Urothelium cell line (cell line): Measurements from ENCODE around the gene LMX1B.
A peak's percentile ranks its signal among the peaks of the same experiment; 100 is the strongest.

Experiments
- DNase-seq: peaks from one replicate; pipeline ENCODE4 v3.0.0; 2011; ENCODE audit warnings: low spot score, mixed read lengths
- FAIRE-seq: peaks from 2 replicates; lab custom pipeline; 2011; peaks lifted over from hg19 to GRCh38; lab: Jason Lieb, UNC

Gene LMX1B

GRCh38 chr9:126673689-126674364, 60.1 kb downstream of the LMX1B start:
- peak; percentile 20 for DNase-seq
- FAIRE-seq = no peak

GRCh38 chr9:126674365-126675146, 60.8 kb downstream of the LMX1B start:
- FAIRE-seq = no peak
- DNase-seq = no peak

- DNase-seq = no peak
- FAIRE-seq = no peak
Measured at GRCh38 chr9:126675147-126675467, 61.4 kb downstream of the LMX1B start.

GRCh38 chr9:126676102-126676684, 62.5 kb downstream of the LMX1B start:
- DNase-seq (no peak), FAIRE-seq (no peak)

GRCh38 chr9:126676685-126677143, 63.0 kb downstream of the LMX1B start:
- FAIRE-seq (no peak), DNase-seq (no peak)

- FAIRE-seq (no peak), DNase-seq (no peak)
Measured at GRCh38 chr9:126677188-126678084, 63.7 kb downstream of the LMX1B start.

GRCh38 chr9:126678989-126679388, 65.3 kb downstream of the LMX1B start:
- no peak for FAIRE-seq

GRCh38 chr9:126681336-126681735, 67.6 kb downstream of the LMX1B start:
- no peak for FAIRE-seq
- DNase-seq = no peak

More at GRCh38 chr9:126678989-126679388, 65.3 kb downstream of the LMX1B start:
- DNase-seq = no peak

- FAIRE-seq = no peak
- DNase-seq = no peak
Measured at GRCh38 chr9:126682113-126682810, 68.5 kb downstream of the LMX1B start.

- DNase-seq = no peak
- no peak for FAIRE-seq
Measured at GRCh38 chr9:126682928-126683697, 69.4 kb downstream of the LMX1B start.

- DNase-seq (no peak), FAIRE-seq (no peak)
Measured at GRCh38 chr9:126683698-126684044, 69.9 kb downstream of the LMX1B start.

- FAIRE-seq (no peak), DNase-seq (no peak)
Measured at GRCh38 chr9:126684345-126684744, 70.6 kb downstream of the LMX1B start.

- no peak for DNase-seq
- FAIRE-seq = no peak
Measured at GRCh38 chr9:126684965-126685465, 71.3 kb downstream of the LMX1B start.

- FAIRE-seq (no peak), DNase-seq (no peak)
Measured at GRCh38 chr9:126687930-126688461, 74.3 kb downstream of the LMX1B start.

GRCh38 chr9:126688617-126689016, 74.9 kb downstream of the LMX1B start:
- DNase-seq = no peak
- no peak for FAIRE-seq

GRCh38 chr9:126689027-126689825, 75.5 kb downstream of the LMX1B start:
- DNase-seq (no peak), FAIRE-seq (no peak)

GRCh38 chr9:126690431-126691051, 76.8 kb downstream of the LMX1B start:
- DNase-seq = peak; percentile 64
- no peak for FAIRE-seq
